ENCODE data around the gene CASZ1.

The CASZ1 gene

DNA sequence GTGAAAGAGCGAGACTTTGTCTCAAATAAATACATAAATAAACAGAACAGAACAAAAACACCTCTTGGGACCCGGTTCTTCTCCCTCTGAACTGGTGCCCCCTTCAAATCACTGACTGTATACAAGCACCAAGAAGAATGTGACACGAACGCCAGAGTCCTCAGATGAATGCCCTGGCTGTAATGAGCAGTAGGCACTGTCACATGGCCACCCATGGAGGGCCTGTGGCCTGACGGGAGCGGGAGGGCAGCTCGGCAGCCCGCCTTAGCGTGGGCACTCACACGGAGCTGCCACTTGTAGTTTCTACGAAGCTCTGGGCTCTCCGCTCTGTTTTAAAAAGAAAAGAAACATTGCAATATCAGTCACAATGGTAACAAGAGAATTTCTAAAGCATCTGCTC is 175.7 kb downstream of the CASZ1 start:
- DNase-seq: no peak

DNA sequence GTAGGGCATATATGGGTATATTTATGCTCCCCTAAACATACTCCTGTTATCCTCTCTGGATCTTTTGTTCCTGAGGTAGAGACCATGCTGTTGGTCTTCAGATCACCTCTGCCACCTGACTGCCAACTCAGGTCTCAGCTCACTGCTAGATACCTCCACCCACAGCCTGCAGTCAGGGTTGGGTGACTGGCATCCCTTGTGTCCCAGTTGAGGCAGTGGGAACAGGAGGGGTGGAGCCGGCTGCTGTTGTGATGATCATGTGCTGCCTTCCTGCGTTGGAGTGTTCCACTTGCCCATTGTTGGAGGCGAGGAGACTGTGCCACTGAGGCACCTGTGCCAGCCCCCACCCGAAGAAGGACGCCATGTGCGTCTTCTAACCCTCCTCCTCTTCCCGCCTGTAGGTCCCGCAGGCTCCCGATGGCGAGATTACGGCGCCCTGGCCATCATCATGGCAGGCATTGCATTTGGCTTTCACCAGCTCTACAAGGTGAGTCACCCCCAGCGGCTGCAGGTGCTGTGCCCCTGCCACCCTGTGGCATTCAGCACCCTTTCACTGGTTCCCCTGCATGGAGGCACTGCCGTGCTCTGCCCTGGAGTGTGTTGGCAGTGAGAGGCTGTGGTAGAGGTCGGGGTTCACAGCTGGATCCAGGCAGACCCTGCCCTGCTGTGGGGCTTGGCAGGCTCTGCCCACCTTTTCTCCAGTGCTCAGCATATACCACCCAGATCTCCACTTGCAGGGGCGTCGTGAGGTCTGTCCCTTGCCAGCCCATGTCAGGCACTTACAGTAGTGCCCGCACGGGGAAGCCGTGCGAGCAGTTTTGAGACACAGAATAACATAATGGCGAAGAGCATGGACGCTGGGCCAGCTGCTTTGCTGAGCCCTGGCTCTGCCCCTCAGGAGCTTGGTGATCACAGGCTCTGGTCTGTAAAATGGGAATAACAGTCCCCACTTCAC is 178.2 kb downstream of the CASZ1 start:
- DNase-seq: no peak

DNA sequence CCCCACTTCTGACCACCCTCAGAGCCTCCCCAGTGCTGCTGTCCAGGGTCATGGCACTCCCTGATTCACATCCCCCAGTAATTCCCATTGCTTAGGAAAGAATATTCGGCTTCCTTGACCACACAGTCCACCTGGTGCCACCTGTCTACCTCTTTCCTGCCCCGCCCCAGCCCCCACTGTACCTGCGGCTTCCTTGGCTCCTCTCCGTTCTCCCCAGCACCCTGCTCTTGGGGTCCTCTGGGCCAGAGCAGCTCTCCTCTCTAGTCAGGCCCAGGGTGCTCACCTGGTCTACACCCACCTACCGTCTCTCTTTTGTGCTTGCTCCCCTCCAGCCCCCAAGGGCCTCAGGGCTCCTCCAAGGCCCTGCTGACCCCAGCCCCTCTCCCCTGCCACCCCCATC is 179.1 kb downstream of the CASZ1 start:
- DNase-seq: no peak

DNA sequence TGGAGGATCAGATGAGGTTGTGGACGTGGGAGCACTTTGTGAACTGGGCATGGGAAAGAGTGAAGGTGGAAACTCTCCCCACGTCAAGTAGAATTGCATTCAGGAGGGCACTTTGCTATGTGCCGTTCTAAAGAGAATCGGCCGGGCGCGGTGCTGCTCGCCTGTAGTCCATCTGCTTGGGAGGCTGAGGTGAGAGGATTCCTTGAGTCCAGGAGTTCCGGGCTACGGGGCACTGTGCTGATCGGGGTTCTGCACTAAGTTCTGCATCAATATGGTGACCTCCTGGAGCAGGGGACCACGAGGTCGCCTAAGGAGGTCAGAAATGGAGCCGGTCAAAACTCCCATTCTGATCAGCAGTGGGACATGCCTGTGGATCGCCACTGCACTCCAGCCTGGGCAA is 179.8 kb downstream of the CASZ1 start:
- no peak for DNase-seq

DNA sequence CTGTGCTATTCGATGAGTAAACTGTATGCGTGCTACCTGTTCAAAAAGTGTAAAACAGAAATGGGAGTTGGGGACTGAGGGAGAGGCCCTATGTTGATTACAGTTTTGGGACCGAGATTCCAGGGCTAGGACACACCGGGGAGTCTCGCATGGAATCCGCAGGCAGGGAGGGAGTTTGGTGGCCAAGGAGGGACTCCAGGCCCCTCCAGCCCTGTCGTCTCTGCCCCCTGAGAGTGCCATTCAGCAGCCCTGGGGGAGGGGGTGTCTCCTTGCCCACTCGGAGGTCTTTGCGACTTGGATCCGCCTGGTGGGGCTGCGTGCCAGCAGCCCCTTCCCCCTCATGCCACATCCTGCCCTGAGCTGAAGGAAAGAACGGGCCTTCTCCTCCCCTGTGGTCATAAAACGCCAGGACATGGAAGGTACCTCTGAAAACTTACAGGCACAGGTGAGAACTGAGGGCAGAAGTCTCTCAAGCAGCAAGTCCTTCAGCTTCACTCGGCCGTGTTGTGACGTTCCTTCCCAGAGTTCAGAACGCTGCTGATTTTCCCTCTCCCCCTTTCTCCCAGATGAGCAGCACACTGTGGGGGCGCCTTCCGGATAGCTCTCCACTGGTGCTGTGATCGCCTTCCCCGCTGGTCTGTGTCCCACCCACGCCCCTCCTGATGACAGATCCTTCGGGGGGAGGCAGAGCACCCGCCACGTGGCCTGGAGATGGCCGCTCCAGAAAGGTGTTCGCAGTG is 180.3 kb downstream of the CASZ1 start:
- DNase-seq: no peak

DNA sequence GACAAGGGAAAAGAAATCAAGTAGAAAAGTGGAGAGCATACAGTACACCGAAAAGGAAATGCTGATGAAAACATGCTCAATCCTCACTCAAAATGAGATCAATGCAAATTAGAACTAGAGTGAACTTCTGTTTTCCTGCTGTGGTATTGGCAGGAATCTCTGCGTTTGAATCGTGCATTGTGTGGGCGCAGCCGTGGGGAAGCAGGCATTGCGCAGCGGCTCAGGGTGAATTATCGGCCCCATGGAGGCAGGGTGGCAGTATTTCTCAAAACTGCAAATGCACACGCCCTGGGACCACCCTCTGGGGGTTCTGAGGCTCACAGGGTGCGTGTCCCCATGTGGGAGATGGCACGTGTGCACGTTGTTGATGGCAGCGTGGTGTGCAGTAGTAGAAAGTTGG is 181.1 kb downstream of the CASZ1 start:
- no peak for DNase-seq

DNA sequence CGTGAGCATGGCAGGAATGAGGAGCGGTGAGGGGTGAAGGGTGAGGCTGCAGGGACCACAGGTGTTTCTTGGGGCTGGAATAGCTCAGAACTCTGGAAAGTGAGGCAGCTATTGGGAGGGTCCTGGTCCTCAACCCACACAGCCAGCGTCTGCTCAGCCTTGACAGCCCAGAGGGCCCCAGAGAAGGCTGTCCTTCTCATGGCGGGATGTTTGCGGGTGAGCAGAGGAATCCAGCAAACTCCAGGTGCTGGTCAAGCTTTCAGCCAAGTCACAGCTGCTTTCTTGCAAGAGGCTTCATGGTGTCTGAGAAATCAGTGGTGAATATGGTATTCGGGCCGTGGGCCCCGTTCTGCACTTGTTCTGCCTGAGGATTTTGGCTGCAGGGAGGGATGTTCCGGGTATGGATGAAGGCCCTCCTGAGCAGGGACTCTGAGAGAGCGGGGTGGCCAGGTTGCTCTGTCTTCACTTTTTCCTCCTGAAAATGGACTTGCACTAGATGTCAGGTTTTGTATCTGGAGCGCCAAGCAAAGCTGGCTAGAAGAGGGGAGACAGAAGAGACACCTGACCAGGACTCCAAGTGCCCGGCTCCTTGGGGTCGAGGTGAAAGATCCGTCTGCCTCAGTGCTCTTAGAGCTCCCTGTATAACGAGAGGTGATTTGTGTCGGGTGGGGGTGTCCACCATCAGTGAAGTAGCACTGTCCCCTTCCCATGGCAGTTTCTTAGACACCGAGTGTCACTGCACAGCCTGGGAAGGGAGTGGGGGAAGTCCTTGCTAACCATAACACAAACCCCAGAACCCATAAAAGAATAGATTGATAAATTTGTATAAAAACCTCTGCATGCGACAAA is 181.8 kb downstream of the CASZ1 start:
- DNase-seq: no peak

DNA sequence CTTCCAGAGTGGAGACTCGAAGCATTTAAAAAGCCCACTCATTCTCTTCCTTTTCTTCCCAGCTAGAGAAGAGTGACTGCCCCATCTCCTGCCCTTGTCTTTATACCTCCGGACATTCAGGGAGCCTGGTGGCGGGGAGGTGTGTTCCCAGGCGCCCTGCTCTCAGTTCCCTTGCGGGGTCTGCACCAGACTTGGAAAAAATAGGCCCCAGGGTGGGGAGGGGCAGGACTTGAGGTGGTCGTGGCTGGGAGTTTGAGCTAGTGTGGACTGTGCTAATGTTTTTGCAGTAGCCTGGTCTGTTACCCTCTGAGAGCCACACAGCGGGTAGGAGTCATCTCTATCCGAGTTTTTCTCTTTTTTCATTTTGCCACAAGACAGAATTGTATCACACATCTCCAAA is 182.6 kb downstream of the CASZ1 start:
- no peak for DNase-seq

DNA sequence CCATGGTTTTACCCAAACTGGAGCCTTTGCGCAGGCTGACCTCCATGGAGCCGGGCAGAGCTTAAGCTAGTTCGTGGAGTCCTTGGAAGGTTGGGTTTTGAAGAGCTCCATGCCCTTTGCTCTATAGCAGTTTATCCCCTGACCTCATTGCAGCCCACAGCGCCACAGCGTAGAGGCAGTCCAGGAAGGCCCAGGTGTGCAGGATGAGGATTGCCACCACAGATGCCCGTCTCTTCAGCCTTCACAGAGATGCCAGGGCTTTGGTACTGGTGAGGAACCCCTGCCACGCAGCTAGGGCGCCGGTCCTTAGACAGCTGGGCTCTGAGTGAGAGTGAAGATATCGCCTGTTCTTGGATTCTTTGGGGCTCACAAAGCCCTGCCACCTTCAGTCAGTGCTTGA is 183.1 kb downstream of the CASZ1 start:
- no peak for DNase-seq

DNA sequence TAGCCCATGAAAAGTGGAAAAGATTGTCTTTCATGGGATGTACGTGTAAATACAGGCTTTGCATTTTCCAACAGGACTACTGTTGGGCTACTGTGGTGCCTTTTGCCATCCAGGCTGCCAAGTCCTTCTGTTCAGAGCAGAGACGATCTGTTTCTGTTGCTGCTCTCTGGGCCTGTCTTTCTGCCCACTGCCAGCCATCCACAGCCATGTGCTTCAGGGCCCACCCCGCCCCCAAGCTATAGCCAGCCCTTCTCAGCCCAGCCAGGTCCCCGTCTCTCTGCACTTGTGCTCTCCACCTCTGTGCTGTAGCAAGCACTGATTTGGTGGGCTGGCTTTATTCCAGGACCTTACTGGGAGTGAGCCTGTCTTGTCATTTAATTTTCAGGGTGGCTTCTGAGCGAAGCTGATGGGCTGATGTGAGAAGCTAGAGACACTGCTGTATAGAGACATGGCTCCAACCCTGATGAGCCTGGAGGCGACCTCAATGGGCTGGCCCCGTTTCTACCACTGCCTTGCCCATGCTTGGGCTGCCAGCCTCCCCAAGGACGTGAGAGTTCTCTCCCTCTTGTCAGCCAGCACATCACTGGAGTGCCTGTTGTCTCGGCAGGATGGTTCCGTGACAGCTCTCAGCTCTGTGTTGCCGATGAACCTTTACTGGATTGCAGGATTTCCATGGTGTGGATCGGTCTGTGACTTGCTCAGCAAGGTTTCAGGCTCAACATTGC is 183.8 kb downstream of the CASZ1 start:
- no peak for DNase-seq

DNA sequence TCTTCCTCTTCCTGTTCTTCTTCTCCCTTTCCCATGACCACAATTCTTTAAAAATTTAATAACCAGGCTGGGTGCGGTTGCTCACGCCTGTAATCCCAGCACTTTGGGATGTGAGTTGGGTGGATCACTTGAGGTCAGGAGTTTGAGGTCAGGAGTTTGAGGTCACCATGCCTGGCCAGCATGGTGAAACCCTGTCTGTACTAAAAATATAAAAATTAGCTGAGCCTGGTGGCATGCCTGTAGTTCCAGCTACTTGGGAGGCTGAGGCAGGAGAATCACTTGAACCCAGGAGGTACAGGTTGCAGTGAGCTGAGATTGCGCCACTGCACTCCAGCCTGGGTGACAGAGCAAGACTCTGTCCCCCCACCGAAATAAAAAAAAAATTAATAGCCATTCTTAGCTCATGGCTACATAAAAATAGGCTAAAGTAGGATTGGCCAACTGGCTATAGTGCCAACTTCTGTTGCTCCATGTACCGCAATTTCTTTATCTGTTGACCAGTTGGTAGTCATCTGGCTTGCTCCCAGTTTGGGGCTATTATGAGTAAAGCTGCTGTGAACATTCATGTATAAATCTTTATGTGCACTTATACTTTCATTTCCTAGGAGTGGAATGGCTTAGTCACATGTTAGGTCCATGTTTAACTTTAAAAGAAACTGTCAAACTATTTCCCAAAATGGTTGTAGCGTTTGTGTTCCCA is 185.4 kb downstream of the CASZ1 start:
- no peak for DNase-seq

DNA sequence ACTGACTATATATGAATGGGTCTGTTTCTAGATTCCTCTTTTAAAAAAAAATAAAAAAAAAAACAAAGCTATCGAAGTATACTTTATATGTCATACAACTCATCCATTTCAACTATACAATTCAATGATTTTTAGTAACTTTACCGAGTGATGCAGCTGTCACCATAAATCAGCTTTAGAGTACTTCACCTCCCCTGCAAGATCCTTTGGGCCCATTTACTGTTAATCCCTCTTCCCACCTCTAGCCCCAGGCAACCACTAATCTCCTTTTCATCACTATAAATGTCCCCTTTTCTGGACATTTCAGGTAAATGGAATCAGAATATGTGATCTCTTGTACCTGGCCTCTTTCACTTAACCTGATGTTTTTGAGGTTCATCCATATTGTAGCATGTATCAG is 187.8 kb downstream of the CASZ1 start:
- DNase-seq: no peak

DNA sequence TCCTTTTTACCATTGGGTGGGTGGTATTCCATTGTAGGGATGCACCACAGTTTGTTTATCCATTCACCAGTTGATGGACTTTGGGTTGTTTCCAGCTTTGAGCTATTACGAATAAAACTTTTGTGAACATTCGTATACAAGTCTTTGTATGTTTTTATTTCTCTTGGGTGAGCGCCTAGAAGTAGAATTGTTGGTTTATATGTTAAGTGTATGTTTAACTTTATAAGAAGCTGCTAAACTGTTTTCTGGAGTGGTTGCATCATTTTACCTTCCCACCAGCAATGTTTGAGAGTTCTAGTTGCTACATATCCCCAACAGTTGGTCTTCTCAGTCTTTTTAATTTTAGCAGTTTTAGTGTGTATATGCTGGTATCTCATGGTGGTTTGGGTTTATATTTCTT is 189.2 kb downstream of the CASZ1 start:
- DNase-seq: no peak

DNA sequence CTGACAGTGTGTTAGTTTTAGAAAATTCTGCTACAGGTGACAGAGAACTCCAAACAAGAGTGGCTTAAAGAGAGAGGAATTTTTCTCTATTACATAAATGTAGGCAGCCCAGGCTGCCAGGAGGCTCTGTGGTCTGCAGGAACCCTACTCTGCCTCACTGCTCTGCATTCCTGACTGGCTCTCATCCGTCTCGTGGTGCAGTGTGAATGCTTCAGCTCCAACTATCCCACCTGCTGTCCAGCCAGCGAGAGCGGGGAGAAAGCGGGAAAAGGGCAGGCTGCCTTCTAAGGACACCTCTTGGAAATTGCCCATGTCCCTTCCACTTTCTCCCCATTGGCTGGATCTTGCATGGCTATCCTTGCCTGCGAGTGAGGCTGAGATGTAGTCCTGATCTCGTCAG is 190.4 kb downstream of the CASZ1 start:
- DNase-seq: no peak

DNA sequence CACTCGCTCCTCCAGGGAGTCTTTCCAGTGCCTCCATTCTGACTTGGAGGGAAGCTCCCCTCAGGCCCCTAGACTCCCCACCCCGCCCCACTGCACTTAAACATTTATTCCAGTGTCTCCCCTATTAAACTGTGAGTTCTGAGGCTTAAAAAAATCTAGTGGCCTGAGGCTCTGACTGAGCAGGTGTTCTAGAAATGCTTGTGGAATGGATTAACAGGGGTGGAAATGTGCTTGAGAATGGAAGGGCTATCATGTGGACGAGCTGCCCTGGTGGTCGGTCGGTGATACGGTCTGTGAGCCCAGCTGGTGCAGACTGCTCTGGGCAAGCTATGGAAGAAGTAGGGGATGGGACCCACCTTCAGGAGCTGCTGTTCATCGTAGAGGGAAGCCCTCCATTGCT is 191.5 kb downstream of the CASZ1 start:
- no peak for DNase-seq

DNA sequence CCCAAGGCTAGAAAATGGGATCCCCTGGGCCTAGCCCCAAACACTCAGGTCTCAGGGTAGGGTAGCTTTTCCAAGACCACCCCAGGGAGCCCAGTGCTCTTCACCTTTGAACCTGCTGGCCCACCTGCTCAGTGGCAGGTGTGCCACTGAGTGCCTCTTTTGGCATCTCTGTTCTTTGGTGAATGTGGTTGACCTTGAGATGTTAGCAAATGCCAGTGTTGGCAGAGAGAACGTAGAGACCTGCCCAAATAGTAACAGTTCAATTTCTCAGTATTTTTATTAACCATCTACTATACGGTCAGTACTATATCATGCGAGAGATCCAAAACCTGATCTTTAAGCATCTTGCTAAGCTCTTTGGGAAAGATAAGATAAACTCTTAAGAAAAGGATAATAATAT is 193.5 kb downstream of the CASZ1 start:
- no peak for DNase-seq

DNA sequence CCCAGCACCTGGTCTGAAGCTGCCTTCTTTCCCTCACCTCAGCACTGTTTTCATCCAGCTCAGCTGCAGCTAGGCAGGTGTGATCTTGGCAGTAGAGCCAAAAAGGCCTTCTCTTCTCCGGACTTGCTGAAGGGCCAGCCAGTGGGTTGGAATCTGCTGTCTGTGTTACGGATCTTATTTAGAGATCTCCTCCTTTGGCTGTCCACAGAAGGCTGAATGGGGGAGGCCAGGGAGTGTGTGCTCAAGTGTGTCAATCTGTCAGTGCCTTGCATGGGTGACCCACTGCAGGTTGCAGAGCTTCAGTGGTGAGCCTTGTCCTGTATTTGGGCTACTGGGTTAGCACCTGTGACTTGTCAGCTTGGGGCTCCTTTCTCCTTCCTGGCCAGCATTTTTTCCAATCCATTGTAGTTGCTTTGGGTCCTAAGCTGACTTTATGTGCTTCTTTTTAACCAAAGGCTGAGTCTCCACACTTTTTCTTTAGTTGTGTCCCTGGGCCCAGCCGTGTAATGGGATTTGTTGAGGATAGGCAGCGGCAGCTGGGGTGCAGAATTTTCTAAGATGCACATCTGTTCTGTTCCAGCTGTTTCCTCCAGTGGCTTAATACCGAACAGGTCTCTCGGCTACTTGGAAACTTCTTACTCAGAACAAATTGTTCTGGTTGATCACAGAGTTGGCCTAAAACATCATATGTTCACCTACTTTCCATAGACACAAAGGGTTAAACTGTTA is 194.9 kb downstream of the CASZ1 start:
- DNase-seq: no peak

DNA sequence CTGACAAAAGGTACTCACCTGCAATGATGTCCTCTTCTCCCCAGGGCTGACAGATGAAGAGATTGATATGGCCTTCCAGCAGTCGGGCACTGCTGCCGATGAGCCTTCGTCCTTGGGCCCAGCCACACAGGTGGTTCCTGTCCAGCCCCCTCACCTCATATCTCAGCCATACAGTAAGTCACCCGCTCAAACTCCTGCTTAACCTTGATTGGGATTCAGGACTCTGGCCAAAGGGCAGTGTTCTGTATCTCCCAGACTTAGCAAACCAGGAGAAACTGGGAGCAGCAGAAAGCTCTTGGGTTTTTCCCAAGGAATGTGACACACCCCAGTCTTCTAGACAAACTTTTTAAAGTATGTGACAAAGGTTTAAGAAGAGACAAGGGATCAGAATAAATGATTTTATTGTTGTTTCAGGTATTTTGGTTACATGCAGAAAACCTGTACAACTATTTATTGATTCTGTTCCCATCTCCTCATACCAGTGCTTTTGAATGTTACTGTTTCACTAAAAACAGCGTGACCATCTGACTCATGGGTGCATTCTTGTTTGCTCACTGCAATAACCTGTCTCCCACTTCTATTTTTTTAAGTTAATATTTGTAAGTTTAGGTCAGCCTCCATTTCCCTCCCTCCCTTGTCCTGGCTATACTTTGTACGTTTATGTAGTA is 197.1 kb downstream of the CASZ1 start:
- no peak for DNase-seq

DNA sequence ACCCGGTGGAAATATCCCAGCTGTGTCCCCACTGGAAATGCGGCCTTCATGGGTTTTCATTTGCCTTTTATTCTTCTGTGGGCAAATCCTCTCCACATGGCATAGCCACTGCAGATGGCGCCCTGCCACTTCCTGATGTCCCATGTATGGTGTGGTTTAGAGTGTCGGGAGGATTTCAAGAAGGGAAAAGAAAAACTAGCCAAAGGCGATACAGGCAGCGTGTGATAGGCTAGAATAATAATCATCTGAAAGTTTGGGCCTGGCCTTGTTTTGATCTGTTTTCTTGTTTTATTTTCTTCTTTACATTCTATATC is 198.1 kb downstream of the CASZ1 start:
- no peak for DNase-seq

DNA sequence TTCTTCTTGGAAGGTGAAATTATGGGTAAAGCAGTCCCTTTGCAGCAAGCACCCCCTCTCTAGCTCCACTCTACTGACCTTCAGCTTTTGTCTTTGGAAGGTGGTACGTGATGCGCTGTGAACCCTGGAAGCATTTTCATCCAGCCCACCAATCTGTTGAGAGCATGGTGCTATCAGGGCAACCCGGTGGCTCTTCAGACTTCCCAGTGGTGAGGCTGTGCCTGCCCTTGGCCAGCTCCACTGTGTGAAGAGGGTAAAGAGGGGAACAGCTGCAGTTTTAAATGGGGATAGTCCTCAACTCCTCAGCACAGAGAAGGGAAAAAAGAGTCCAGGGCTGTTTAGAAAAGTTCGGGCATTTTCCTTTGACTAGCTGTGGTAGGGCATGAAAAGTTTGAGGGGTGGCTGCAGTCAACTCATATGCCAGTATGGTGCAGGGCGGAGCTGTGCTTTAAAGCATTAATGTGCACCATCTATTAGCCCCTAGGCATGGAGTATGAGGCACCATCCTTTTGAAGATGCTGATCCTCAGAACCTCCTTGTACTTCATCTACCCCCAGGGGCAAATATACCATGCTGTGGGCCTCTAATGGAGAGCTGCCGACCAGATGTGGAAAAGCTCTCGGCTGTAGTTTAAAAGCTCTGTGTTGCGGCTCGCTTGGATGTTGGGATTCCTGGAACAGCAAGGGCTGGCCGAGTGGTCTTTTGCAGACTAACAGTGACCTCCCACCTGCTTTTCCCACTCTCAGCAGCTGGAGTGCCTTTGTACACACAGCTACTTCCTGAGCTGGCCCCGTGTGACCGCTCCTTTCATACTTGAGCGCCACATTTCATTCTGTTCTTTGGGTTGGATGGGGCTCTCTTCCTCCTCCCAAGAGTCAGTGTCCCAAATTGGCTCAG is 198.7 kb downstream of the CASZ1 start:
- no peak for DNase-seq
